NOMO-1 treated with DMSO at 0.1 percent for 48 hours (cell line): ENCODE data around the gene ACSM3.
"Not testable (repeated sequence)": the region's sequence is repeated elsewhere in the genome, so short reads cannot be mapped to it uniquely, and the experiment has no call there.

ENCODE experiments used
- DNase-seq: peaks from one replicate; lab custom pipeline; 2025; ENCODE audit not compliant: unreplicated experiment; lab: John Stamatoyannopoulos, UW

The ACSM3 gene

DNA sequence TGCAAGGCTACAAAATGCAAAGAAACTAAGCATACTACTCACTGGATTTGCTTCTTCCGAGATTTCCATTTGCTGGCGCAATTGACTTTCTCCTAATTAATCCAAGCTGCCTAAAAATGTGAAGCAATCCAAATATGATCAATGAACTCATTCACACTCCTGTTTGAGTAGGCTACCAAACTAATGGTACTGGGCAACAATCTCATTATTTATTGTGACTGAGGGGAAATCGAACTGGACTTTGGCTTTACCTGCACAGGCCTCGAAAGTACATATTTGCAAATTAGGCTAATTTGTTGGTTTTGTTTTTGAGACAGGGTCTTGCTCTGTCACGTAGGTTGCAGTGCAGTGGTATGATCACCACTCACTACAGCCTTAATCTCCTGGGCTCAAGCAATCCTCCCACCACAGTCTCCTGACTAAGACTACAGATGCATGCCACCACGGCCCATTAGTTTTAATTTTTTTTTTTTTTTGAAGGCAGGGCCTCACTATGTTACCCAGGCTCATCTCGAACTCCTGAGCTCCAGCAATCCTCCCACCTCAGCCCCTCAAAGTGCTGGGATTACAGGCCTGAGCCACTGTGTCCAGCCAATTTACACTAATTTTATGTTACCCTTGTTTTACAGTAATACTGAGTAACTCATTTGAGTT lies 39.9 kb downstream of the ACSM3 start:
- no peak for DNase-seq

DNA sequence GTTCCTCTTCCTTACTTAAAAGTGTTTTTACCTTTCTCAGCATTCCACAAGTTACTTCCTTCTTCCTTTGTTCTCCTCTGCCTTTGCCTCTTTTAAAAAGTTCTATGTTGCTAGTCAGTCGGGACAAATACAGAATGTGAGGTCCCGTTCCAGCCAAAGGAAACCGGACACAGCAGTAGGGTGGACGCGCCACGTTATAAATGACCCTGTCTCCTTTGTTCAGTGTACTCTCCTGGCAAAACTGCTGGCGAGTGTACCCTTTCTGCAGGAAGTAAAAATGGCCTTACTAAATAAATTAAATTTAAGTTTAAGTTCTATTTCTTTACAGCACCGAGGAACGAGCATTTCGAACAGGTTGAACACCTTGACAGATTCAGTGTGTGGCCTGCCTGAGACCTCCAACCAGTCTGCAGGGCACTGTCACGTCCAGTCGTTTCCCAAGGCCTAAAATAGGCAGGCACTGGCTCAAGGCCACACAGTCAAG lies 41.9 kb downstream of the ACSM3 start:
- not testable (repeated sequence) for DNase-seq

DNA sequence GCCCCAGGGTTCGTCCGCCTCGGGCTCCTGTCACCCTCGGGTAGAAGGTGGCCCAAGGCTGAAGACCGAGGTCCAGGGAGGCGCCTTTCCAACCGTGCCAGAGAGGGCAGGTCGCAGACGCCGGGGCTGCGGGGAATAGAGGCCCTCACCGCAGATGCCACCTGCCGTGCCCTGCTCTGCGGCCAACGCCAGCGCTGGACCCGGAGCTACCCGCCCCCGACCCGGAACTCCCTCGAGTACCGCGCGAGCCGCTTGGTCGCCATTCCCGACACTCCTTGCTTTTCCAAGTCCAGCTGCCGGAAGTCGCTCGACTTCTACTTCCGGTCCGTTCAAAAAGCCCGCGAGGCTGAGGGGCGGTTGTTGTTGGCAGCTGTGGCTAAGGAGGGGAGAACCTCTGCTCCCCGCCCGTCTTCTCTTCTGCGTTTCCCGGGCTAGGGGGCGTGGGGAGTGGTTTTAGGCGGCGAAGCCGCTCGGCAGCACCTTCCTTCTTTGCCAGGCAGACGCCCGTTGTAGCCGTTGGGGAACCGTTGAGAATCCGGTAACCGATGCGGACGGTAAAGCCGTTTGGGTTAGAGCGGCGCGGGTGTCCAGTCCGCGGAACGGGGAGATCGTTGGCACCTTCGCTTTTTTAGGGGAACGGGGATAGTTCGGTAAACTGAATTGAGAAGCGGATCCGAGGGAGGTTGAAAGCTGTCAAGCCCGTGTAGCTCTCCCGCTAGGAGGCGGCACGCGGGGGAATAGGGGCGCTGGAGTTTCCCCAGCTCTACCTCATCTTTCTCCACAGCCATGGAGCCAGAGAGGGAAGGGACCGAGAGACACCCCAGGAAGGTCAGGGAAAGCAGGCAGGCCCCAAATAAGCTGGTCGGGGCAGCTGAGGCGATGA lies 42.6 kb downstream of the ACSM3 start, which contains the start of the genes ERI2 and REXO5:
TSS of gene ERI2 (minus strand) at position 305 of the 883 bp plus-strand sequence. CDS start at position 263, 42 bp downstream.
TSS of gene REXO5 (plus strand) at position 360 of the 883 bp plus-strand sequence. CDS start at position 787, 427 bp downstream.
- DNase-seq = peak; percentile 90

DNA sequence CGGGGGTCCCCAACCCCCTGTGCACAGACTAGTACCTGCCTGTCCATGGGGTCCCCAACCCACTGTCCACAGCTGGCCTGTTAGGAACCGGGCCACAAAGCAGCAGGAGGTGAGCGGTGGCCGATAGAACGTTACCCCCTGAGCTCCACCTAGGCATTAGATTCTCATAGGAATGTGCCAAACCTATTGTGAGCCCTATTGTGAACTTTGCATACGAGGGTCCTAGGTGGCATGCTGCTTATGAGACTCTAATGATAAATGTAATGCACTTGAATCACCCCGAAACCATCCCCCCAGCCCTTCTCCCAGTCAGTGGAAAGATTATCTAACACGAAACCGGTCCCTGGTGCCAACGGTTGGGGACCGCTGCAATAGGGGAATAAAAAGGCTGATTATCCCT lies 44.0 kb downstream of the ACSM3 start:
- no peak for DNase-seq

DNA sequence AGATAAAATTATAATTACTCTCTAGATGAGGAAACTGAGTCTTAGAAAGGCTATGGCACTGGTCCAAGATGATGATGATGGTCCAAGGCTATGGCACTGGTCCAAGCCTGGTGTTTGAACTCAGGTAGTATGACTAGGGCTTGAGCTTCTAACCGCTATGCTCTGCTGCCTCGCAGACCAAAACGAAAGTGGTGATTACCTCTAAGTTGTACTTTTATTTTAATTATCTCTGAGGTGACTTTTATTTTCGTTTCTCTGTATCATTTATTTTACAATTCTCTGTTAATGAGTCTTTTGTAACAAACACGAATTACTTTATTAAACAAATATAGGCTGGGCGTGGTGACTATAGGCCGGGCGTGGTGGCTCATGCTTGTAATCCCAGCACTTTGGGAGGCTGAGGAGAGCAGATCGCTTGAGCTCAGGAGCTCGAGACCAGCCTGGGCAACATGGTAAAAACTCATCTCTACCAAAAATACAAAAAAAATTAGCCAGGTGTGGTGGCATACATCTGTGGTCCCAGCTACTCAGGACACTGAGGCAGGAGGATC lies 48.1 kb downstream of the ACSM3 start:
- no peak for DNase-seq

DNA sequence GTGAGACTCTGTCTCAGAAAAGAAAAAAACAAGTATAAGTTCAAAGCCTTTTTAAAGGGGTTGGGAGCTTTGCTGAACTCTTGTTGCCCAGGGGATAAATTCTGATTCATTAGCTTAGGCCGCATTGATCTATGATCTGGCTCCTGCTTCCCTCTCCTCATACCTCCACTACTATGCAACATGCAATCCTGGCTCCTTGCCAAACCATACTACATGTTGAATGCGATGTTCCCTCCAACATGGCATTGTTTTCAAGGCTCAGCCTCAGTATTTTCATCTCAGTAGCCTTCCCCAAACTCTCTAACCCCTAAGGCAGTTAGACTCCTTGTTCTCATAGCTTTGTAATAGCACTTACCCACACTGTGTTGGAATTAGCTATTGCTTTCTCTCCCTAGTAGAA lies 48.7 kb downstream of the ACSM3 start:
- no peak for DNase-seq

DNA sequence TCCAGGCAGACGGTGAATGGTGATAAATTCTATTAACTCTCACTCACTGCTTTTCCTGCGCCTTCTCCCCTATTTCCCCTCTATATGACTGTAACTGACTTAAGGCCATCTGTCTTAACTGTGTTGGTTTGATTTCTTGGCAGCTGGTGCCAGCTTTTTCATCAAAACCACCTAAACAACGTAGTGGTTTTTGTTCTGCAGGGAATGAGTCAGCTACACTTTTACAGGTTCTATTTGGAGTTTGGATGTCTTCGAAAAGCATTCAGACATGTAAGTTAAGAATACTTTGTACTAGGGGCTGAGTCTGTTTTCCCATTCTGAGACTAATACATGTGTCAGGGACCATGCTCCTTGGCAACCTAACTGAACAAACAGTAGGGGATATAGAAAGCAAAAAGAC lies 51.0 kb downstream of the ACSM3 start:
- no peak for DNase-seq

DNA sequence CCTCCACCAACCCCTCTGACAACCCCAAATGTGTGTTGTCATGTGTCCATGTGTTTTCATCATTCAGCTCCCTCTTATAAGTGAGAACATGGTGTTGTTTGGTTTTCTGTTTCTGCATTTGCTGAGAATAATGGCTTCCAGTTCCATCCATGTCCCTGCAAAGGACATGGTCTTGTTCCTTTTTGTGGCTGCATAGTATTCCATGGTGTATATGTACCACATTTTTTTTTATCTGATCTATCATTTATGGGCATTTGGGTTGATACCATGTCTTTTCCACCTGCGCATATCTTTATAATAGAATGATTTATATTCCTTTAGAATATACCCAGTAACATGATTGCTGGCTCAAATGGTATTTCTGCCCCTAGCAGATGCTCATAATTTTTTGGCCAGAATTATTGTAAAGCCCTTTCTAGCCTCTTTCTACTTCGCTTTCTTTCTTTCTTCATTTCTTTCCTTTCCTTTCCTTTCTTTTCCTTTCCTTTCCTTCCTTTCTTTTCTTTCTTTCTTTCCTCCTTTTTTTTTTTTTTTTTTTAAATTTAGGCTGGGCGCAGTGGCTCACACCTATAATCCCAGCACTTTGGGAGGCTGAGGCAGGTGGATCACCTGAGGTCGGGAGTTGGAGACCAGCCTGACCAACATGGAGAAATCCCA lies 55.2 kb downstream of the ACSM3 start:
- no peak for DNase-seq

DNA sequence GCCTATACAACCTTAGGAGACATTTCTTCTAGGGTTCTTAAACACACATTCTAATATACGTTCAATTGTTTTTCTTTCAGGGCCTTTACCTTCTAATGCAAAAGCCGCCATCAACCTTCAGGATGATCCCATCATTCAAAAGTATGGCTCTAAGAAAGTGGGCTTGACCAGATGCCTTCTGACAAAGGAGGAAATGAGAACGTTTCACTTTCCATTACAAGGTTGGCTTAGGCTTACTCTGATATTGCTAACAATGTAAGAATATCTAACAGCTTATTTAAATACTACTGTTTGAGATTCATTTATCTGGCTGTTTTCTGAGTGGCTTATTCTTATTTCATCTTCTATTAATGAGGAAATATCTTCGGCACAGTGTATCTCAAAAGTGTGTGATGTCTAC lies 57.9 kb downstream of the ACSM3 start:
- DNase-seq = no peak

DNA sequence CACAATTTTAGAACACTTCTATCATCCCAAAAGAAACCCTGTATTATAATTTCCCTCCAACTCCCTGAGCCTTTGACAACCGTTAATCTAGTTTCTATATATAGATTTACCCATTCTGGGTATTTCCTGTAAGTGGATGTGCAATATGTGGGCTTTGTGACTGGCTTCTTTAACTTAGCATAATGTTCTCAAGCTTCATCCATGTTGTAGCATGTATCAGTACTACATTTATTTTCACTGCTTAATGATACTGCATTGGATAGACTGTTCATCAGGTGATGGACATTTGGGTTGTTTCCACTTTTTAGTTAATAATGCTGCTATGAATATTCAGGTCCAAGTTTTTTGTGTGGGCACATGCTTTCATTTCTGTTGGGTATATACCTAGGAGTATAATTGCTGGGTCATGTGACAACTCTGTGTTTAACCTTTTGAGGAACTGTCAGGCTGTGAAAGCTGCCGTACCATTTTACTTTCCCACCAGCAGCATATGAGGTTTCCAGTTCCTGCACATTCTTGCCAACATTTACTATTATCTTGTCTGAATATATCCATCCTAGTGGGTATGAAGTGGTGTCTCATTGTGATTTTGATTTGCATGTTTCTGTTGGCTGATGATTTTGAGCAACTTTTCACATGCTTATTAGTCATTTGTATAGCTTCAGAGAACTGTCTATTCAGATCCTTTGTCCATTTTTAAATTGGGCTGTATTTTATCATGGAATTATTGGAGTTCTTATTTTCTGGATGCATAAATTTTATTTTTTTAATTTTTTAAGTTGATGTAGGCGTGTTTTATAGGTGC lies 58.9 kb downstream of the ACSM3 start:
- peak; percentile 30 for DNase-seq

DNA sequence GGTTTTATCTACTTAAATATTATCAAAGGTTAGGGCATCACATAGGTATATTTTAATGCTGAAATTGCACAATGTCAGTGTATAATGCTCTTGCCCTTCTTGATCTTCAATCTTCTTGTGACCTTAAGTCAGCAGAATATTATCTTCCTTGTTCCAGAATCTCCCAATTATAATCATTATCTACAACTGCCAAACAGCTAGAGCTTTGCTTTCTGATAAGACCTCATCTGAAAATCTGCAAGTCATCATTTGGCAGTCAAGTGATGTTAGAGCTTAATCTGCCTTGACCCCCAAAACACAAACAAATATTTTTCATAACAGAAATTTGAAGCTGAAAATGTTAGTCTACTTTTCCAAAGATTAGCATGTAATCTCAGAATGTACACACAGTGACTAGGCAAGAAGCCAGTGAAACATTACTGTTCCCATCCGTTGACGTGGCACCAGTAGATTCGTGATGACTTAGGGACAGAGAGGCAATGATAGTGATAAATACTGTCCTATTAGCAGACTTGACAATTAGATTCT lies 62.3 kb downstream of the ACSM3 start:
- DNase-seq = no peak

DNA sequence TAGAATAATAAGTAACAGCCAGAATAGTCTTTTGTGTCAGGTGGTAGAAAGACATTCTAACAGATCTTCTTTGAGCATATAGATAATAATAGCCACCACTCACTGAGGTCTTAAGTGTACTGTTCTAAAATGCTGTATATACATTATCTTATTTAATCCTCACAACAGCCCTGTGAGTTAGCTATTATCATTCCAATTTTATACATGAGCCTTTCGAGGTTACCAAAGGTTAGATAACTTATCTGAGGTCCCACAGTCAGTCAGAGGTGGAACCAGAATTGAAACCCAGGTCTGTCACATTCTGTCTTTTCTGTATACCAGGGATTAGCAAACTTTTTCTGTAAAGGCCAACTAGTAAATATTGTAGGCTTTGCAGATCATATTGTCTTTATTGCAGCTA lies 65.7 kb downstream of the ACSM3 start:
- no peak for DNase-seq

DNA sequence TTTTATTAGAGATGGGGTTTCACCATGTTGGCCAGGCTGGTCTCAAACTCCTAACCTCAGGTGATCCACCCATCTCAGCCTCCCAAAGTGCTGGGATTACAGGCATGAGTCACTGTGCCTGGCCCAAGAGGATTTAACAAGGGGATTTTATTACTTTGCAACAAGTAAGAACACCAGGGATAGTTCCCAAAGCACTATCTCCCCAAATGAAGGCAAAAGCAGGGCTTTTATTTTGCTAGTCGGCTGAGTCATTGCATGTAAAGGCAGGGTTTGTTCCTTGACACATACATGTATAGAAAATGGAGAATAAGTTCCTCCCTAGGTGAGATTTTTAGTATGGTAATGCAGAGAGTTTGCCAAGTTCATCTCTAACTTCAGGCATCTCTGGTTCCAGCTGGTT lies 66.6 kb downstream of the ACSM3 start:
- no peak for DNase-seq

DNA sequence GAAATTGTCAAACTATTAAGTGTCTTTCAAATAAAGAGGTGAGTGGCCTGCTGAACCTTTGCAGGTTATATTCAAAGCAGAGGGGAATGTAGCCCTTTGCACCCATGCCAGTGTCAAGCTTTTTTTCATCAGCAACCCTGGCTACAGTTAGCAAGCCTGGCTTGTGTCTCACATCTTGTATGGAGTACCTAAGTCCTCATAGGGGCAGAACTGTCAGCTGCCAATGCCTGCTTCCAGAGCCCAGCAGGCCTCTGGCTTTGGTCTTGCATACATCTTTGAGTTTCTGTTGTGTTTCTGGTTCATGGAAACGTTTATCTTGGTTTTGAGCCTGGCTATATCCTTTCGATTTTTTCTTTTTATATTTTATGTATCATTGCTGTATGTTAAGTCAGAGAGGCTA lies 69.3 kb downstream of the ACSM3 start:
- DNase-seq = no peak

DNA sequence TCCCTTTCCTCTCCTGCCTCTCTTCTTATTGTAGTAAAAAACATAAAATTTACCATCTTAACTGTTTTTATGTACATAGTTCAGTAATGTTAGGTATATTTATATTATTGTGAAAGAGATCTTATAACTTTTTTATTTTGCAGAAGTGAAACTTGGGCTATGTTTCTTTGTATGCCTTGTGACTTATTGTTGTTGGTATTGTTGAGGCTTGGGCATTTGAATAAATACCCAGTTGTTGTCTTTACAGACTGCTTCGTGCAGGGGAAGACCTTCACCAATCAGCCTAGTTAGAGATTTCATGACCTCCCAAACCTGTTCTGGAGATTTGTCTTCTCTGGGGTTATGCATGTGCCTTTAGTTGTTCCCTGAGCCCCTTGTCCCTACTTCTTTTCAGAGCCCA lies 74.4 kb downstream of the ACSM3 start:
- DNase-seq = peak; percentile 51

DNA sequence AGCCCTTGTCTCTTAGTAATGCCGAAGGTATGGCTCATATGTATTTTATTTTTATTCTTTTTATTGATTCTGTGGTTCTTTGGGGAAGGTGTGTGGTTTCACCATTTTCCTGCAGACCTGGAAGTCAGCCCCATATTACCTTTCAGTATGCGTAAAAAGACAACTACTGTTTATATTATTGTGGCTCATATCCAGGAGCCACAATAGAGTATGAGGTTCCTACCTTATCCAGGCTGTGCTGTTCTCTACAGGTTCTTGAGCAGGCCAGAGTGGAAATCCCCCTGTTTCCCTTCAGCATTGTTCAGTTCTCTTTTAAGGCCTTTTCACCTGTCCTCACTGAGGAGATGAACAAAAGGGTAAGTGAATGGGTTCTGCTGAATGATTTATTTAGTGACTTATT lies 75.7 kb downstream of the ACSM3 start:
- DNase-seq = no peak

DNA sequence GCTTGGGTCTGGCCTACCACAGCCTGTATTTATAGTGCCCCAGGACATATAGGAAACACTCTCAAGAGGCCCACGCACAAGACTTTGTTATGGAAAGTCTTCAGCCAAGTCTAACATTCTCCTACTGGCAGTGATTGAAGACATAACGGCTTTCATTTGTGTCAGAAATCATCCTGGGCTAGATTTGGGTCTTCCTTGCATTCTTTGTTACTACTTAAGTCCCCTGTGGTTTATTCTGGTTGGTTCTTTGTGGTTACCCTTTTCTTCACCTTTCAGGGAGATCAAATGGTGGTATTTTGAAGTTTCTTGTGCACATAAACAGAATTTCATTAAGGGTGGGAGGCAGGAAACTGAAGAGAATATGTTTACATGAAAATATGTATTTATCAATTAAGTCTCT lies 80.2 kb downstream of the ACSM3 start:
- DNase-seq = no peak

DNA sequence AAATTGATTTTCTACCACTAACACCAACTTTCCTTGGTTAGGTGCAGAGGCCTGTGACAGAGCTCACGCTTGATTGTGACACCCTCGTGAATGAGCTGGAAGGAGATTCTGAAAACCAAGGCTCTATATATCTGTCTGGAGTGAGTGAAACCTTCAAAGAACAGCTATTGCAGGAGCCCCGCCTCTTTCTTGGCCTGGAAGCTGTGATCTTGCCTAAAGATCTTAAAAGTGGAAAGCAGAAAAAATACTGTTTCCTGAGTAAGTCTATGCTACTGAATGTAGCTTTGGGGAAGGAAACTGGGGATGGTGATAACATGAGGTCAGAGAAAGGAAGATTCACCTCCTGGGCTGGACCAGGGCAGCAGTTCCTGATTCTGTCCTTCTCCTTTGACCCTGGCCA lies 80.8 kb downstream of the ACSM3 start:
- no peak for DNase-seq

DNA sequence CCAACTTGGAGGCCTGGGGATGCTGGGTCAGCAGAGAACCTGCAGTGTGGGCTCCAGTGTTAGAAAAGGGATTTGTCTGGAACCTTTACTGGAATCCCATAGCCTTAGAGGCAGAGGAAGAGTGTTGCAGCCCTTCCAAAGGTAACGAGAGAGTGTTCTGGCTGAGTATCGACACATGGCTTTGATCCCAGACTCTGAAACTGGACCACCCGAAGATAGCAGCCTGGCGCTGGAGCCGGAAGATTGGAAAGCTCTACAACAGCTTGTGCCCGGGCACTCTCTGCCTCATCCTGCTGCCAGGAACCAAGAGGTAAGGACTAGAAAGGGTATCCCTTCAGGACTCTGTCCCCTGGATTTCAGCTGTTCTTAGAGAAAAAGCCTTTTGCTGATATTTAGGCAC lies 82.2 kb downstream of the ACSM3 start:
- no peak for DNase-seq

DNA sequence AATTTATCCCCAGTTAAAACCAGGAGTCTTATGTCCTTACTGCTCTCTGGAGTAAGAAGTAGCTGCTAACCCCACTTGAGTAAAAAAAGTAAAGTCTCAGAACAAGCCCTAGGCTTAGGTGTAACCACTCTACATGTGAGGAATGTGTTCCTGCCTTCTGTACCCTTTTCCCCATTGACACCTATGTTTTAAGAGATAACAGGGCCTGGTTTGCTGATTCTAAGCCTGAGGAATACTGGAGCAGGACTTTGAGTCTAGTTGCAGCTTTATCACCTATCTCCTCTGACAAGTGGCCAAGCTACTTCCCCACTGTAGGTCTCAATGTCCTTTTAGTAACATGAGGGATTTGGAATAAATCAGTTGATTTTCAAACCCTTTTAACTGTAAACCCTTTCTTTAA lies 82.7 kb downstream of the ACSM3 start:
- no peak for DNase-seq
